Suprapubic skin (tissue), 3 donors: ENCODE results near the gene RERE.

Experiments
- CTCF ChIP-seq, 2 donors: fragments of 200-600 bp in 1 of 2; fragments of 450-650 bp in 1 of 2; sonication (generic) in 1 of 2; IDR thresholded peaks; one replicate each; pipeline ENCODE4 v1.5.1; 2016 to 2019; ENCODE audit warnings: antibody characterized with exemption in 2 of 2, mild to moderate bottlenecking in 1 of 2, moderate library complexity in 1 of 2
- EP300 ChIP-seq: sonication (generic); formaldehyde crosslinking; IDR thresholded peaks from one replicate; pipeline ENCODE4 v1.6.1; 2017; ENCODE audit warnings: antibody characterized with exemption
- POLR2A ChIP-seq, 2 donors: fragments of 450-650 bp; IDR thresholded peaks; one replicate each; pipeline ENCODE4 v1.6.1; 2017; ENCODE audit warnings: antibody characterized with exemption in 2 of 2, mild to moderate bottlenecking in 2 of 2, moderate library complexity in 2 of 2

- no peak for TF ChIP-seq CTCF (IDR thresholded peaks at IDR 0.05)
- TF ChIP-seq EP300, result no peak
- no peak for TF ChIP-seq POLR2A (IDR thresholded peaks at IDR 0.05)
Observed at GRCh38 chr1:8477166-8477982, 340.1 kb downstream of the RERE start.
